Left cardiac atrium (tissue), 4 donors: ENCODE results near the gene ATF7IP2. TPM values are rescaled to one million over a fixed set of nuclear protein-coding genes. Genes with fewer than 3 reads are reported as not detected.
"Not testable (repeated sequence)": the region's sequence is repeated elsewhere in the genome, so short reads cannot be mapped to it uniquely, and the experiment has no call there.

Experiments
- ATAC-seq, 2 donors: fragments of 200-7000 bp; cut with Tn5 transposase; one replicate each; pipeline ENCODE4 v1.9.1; 2020; ENCODE audit warnings: mild to moderate bottlenecking in 2 of 2, moderate library complexity in 2 of 2
- DNase-seq: peaks from one replicate; pipeline ENCODE4 v3.0.0-alpha.2; 2020
- intact Hi-C, 2 donors: fragments of 100-400 bp; cut with DNase I; formaldehyde crosslinking; loops; one replicate each; pipeline versions ENCODE4 v1.14.1 to v1.15.1; 2022 to 2023
- total RNA-seq, 2 donors: library from RNA; stranded (reverse); fragmentation: NEBNext Ultra II Directional; extraction: Animal tissue kit (Norgen Biotek cat#: 25700); gene quantifications; one replicate each; pipeline ENCODE4 v1.2.1, GENCODE V29; 2021
- donor health status: DM: no; HTN: yes; CAD: no.
- donor health status: DM: no; HTN: yes; CAD: no; lungs with severe emphysema.
- donor health status: DM: yes; HTN: yes; CAD: no.
- donor health status: Dilated cardiomyopathy.

ATF7IP2 gene
- total RNA-seq, 2 donors from 2014 or later = 24.8 to 28.9 TPM

GRCh38 chr16:10370096-10370726, 15.7 kb upstream of the ATF7IP2 start:
- intact Hi-C loops = no loop called here
- DNase-seq = no peak
- ATAC-seq = no peak

- DNase-seq (no peak), ATAC-seq (no peak)
- intact Hi-C loops = no loop called here
Observed at GRCh38 chr16:10371592-10371991, 14.3 kb upstream of the ATF7IP2 start.

DNA sequence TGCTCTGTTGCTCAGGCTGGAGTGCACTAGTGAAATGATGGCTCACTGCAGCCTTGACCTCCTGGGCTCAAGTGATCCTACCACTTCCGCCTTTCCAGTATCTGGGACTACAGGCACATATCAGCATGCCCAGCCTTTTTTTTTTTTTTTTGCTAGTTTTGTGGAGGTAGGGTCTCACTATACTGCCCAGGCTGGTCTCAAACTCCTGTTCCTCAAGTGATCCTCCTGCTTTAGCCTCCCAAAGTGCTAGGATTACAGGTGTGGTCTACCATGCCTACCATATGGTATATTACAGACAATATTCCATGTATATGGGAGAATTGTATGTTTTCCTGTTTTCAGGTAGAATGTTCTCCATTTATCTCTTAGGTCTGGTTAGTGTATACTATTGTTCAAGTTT, 12.3 kb upstream of the ATF7IP2 start:
- DNase-seq (no peak), ATAC-seq (no peak)
- intact Hi-C loops = no loop called here

DNA sequence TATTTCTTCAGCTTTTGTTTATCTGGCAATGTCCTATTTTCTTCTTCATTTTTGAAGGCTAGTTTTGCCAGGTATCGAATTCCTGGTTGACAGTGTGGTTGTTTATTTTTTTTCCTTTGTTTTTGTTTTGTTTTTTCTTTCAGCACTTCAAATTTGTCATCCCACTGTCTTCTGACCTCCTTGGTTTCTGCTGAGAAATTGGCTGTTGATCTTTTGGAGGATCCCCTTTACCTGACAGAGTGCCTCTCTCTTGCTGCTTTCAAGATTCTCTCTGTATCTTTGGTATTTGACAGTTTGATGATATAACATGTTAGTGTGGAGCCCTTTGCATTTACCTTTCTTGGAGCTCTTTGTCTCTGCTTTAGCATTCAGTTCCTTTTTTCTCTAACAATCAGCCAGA, 9.6 kb upstream of the ATF7IP2 start:
- DNase-seq = no peak
- no peak for ATAC-seq
- intact Hi-C loops = no loop called here

- no peak for DNase-seq
- intact Hi-C loops = loop anchor here in 1 of 2 donors (5.0 kb wide), 1 partner anchor 46 kb away; no protein-coding TSS in a partner anchor
Observed at GRCh38 chr16:10383626-10384025, 2.2 kb upstream of the ATF7IP2 start.

DNA sequence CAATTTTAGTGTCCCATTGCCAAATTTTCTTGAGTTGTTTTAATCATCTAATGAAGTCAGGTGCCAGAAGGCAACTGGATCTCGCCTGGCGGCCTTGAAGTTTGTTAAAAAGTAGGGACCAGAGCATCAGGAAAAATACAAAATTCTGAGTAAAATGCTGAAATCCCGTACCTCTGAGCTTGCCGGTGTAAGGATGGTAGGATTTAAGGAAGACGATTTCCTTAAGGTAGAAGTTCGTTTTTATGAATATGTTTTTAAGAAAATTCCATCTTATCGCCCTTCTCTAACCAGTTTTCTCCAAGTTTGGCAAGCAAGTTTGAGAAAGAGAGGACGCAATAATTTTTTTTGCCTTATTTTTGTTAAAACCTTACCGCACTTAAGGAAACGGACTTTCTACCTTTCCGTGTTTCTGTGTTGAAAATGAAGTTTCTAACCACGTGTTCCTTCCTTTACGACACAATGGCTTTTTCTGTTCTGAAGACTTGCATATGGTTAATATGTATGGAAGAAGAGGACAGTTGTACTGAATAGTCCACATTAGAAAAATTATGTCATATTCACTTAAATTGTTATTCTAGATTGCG, 748 bp downstream of the ATF7IP2 start:
- intact Hi-C loops = no loop called here
- DNase-seq (no peak), ATAC-seq (no peak)

More at GRCh38 chr16:10383626-10384025, 2.2 kb upstream of the ATF7IP2 start:
- ATAC-seq = peak in 1 of 2 donors; percentile 14

- no peak for ATAC-seq
- DNase-seq = no peak
- intact Hi-C loops = no loop called here
Observed at GRCh38 chr16:10387188-10387617, 1.3 kb downstream of the ATF7IP2 start.

- intact Hi-C loops = no loop called here
- ATAC-seq = no peak
- no peak for DNase-seq
Observed at GRCh38 chr16:10388988-10389387, 3.1 kb downstream of the ATF7IP2 start.

GRCh38 chr16:10390330-10390729, 4.5 kb downstream of the ATF7IP2 start:
- intact Hi-C loops = no loop called here
- DNase-seq (no peak), ATAC-seq (no peak)

GRCh38 chr16:10390867-10391266, 5.0 kb downstream of the ATF7IP2 start:
- DNase-seq (no peak), ATAC-seq (no peak)
- intact Hi-C loops = no loop called here

DNA sequence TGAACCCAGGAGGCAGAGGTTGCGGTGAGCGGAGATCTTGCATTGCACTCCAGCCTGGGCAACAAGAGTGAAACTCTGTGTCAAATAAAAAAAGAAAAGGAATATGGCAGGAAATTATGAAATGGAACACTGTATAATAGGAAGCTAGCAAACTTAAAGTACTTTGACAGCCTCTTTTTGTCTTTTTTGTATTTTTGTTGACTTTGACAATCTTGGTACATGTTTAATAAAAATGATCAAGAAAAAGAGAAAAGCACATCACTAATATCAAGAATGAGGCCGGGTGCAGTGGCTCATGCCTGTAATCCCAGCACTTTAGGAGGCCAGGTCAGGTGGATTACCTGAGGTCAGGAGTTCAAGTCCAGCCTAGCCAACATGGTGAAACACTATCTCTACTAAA, 5.5 kb downstream of the ATF7IP2 start:
- no peak for ATAC-seq
- intact Hi-C loops = no loop called here
- no peak for DNase-seq

- intact Hi-C loops = no loop called here
- DNase-seq = no peak
- ATAC-seq = no peak
Observed at GRCh38 chr16:10402975-10403374, 17.1 kb downstream of the ATF7IP2 start.

- intact Hi-C loops = no loop called here
- DNase-seq (no peak), ATAC-seq (peak; percentile 34 to 51)
Observed at GRCh38 chr16:10405386-10405939, 19.6 kb downstream of the ATF7IP2 start.

DNA sequence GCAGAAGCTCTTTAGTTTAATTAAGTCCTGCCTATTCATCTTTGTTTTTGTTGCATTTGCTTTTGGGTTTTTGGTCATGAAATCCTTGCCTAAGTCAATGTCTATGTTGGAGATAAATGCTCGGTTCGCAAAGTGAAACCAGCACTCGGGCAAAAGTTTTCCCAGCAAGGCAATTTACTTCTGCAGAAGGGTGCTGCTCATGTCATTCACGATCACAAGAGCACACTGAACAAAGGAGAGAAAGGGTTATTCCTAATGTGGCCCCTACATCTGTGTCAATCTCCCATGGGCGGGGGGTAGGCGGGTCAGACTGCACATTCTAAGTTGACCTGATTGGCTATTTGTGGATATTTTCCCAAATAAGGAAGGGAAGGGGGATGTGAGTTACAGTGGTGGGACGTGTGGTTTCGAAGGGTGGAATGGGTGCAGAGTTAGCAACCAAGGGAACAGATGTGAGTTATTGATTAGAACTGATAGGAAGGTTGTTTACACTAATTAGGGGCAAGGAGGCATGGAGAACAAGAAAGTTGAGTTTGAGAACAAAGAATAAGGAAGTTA, 23.0 kb downstream of the ATF7IP2 start:
- DNase-seq (no peak), ATAC-seq (no peak)
- intact Hi-C loops = no loop called here

GRCh38 chr16:10409713-10410112, 23.9 kb downstream of the ATF7IP2 start:
- intact Hi-C loops, DNase-seq: not testable (repeated sequence)

DNA sequence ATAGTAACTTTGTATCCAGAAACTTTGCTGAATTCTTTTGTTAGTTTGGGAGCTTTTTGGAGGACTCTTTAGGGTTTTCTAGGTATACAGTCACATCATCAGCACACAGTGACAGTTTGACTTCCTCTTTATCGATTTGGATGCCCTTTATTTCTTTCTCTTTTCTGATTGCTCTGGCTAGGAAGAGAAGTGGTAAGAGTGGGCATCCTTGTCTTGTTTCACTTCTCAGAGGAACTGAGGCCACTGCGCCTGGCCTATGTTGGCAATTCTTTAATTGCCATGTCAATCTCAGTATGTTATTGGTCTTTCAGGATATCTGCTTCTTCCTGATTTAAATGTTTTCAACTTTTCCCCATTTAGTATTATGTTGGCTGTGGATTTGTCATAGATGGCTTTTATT, 24.6 kb downstream of the ATF7IP2 start:
- DNase-seq (no peak), ATAC-seq (no peak)
- intact Hi-C loops = no loop called here

More at GRCh38 chr16:10409713-10410112, 23.9 kb downstream of the ATF7IP2 start:
- ATAC-seq = not testable (repeated sequence)

- DNase-seq (no peak), ATAC-seq (no peak)
- intact Hi-C loops = no loop called here
Observed at GRCh38 chr16:10412935-10413601, 27.2 kb downstream of the ATF7IP2 start.

GRCh38 chr16:10418204-10418603, 32.3 kb downstream of the ATF7IP2 start:
- intact Hi-C loops, ATAC-seq: not testable (repeated sequence)

GRCh38 chr16:10419701-10420100, 33.8 kb downstream of the ATF7IP2 start:
- ATAC-seq = no peak
- intact Hi-C loops = no loop called here

More at GRCh38 chr16:10418204-10418603, 32.3 kb downstream of the ATF7IP2 start:
- DNase-seq = not testable (repeated sequence)

GRCh38 chr16:10421596-10421995, 35.7 kb downstream of the ATF7IP2 start:
- ATAC-seq (no peak), DNase-seq (no peak)
- intact Hi-C loops = no loop called here

More at GRCh38 chr16:10419701-10420100, 33.8 kb downstream of the ATF7IP2 start:
- DNase-seq = no peak
